Measurements from ENCODE around the gene AGTRAP. TPM values are rescaled to one million over a fixed set of nuclear protein-coding genes. Genes with fewer than 3 reads are reported as not detected.

Gene AGTRAP
- total RNA-seq, 1 donor from 2014 or later: 76.7 TPM

DNA sequence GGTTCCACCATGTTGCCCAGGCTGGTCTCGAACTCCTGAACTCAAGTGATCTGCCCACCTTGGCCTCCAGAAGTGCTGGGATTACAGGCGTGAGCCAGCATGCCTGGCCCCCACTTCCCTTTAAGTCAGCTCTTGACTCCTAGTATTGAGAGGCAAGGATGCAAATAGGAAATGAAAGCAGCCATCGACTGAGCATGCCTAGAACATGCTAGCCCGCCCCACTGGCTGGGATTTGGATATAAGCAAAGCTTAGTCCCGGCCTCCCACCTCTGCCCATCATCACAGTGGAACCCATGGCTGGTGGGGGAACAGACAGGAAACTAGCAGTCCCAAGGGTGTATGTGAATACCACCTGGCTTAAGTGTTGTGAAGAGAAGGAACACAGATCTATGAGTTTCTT lies 36.5 kb downstream of the AGTRAP start:
- no peak for TF ChIP-seq CTCF (IDR thresholded peaks at IDR 0.05; ENCODE audit: insufficient read depth, low read length, poor library complexity, severe bottlenecking)
- Histone ChIP-seq H3K4me3 (ENCODE audit: low read depth, low read length) (no peak overlapping the region), H3K27me3 (ENCODE audit: control insufficient read depth, insufficient read depth, low read length) (no peaks in the 10 kb centered on the region), H3K36me3 (ENCODE audit: control insufficient read depth, insufficient read depth, low read length) (no peaks in the 10 kb centered on the region)
- DNase-seq (ENCODE audit: low read depth): no peak

- Histone ChIP-seq H3K4me3 (ENCODE audit: low read depth, low read length) (no peak overlapping the region), H3K36me3 (ENCODE audit: control insufficient read depth, insufficient read depth, low read length) (no peaks in the 10 kb centered on the region), H3K27me3 (ENCODE audit: control insufficient read depth, insufficient read depth, low read length) (no peaks in the 10 kb centered on the region)
- DNase-seq (ENCODE audit: low read depth): no peak
- TF ChIP-seq CTCF (IDR thresholded peaks at IDR 0.05; ENCODE audit: insufficient read depth, low read length, poor library complexity, severe bottlenecking): no peak
These were observed 38.8 kb downstream of the AGTRAP start for GRCh38 chr1:11774753-11775152.

DNA sequence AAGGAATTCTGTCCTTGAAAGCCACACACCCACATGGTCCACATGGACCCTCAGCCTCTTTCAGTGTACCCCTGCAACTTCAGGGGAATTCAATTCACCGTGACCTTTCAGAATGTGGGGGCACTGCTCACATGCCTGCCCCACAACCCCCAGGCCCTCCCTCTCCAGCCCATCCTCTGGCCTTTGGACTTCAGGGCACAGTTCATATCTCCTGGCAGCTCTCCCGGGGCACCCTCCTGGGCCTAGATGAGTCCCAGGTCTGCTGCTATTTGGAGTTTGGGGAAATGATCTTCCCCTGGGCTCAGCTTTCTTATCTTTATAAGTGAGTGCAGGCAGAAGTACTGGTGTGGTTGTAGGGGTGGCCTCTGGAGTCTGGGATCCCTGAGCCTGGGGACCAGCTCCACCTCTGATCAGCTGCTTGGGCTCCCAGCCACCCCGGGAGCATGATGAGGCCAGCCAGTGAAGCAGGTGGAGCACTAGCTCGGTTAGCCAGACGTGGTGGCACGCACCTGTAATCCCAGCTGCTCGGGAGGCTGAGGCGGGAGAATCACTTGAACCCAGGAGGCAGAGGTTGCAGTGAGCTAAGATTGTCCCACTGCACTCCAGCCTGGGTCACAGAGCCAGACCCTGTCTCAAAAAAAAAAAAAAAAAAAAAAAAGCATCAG lies 41.9 kb downstream of the AGTRAP start:
- no peak for TF ChIP-seq CTCF (IDR thresholded peaks at IDR 0.05; ENCODE audit: insufficient read depth, low read length, poor library complexity, severe bottlenecking)
- Histone ChIP-seq H3K4me3 (ENCODE audit: low read depth, low read length) (no peak overlapping the region), H3K27me3 (ENCODE audit: control insufficient read depth, insufficient read depth, low read length) (no peaks in the 10 kb centered on the region), H3K36me3 (ENCODE audit: control insufficient read depth, insufficient read depth, low read length) (no peaks in the 10 kb centered on the region)
- no peak for DNase-seq (ENCODE audit: low read depth)

DNA sequence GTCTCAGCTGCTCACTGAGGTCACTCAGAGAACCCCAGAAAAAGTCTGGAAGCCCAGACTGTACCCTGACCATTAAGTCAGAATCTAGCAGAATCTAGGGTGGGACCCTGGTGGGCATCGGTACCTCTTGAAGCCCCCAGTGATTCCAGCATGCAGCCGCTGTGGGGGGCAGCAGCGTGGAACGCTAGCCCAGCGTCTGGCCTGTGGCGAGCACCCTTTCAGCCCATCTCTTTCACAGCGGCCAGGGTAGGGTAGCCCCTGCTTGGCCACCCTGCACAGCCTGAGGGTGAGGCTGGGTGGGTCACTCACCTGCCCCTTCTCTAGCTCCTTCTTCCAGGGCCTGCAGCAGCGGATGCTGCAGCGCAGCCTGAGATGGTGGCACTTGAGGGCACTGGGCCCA lies 42.4 kb downstream of the AGTRAP start:
- no peak for TF ChIP-seq CTCF (IDR thresholded peaks at IDR 0.05; ENCODE audit: insufficient read depth, low read length, poor library complexity, severe bottlenecking)
- Histone ChIP-seq H3K4me3 (ENCODE audit: low read depth, low read length) (no peak overlapping the region), H3K27me3 (ENCODE audit: control insufficient read depth, insufficient read depth, low read length) (no peaks in the 10 kb centered on the region), H3K36me3 (ENCODE audit: control insufficient read depth, insufficient read depth, low read length) (no peaks in the 10 kb centered on the region)
- no peak for DNase-seq (ENCODE audit: low read depth)

DNA sequence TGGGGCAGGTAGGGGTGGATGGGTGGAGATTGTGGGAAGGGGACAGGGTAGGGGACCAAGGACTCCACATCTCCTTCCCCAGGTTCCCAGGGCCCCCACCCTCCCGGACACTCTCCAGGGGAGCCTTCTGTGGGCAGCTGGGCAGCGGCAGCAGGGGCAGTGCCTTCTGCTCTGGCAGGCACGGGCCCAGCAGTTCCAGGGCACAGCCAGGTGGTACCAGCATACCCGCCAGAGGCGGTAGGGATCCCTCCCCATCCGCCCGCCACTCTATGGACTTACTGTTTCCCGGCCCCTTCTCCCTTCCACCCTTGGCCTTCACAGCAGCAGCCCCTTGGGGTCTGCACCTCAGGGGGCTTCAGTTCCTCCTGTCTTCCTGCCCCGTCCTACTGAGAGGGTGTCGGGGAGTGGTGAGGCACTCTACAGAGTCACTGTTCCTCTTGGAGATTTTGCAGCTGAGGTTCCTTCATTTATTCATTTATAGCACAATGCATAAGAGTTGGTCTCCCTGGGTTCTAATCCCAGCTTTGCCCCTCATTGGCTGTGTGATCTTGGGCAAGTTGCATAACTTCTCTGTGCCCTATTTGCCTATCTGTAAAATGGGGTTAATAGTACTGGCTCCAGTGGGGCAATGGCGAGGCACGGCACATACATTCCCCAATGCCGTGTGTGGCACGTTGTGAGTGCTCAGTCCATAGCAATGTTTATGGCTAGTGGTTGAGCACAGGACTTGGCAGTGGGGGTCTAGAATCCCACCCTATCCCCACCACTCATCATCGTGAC lies 43.1 kb downstream of the AGTRAP start:
- H3K4me3 ChIP-seq (ENCODE audit: low read depth, low read length): no peak overlapping the region
- H3K27me3 ChIP-seq (ENCODE audit: control insufficient read depth, insufficient read depth, low read length): no peaks in the 10 kb centered on the region
- no peak for DNase-seq (ENCODE audit: low read depth)
- H3K36me3 ChIP-seq (ENCODE audit: control insufficient read depth, insufficient read depth, low read length): no peaks in the 10 kb centered on the region
- no peak for TF ChIP-seq CTCF (IDR thresholded peaks at IDR 0.05; ENCODE audit: insufficient read depth, low read length, poor library complexity, severe bottlenecking)
